Peyer's patch (tissue), 4 donors: ENCODE data around the gene SYT6.
"Not testable (repeated sequence)": the region's sequence is repeated elsewhere in the genome, so short reads cannot be mapped to it uniquely, and the experiment has no call there.

Source experiments
- CTCF ChIP-seq, 6 experiments: fragments of 450-650 bp in 4 of 6; fragments of 200-600 bp in 2 of 6; sonication (generic) in 1 of 6; IDR thresholded peaks; one replicate each; pipeline ENCODE4 v1.5.1; 2017 to 2019; ENCODE audit warnings: antibody characterized with exemption in 6 of 6, mild to moderate bottlenecking in 3 of 6, moderate library complexity in 1 of 6
- POLR2A ChIP-seq, 2 donors: fragments of 450-650 bp; IDR thresholded peaks; one replicate each; pipeline ENCODE4 v1.5.1; 2017; ENCODE audit warnings: antibody characterized with exemption in 2 of 2, mild to moderate bottlenecking in 2 of 2, moderate library complexity in 2 of 2

- TF ChIP-seq CTCF, POLR2A (IDR thresholded peaks at IDR 0.05): not testable (repeated sequence)
Measured at GRCh38 chr1:114065671-114066070, 88.0 kb downstream of the SYT6 start.
